ENCODE results near the gene PFKP. TPM values are rescaled to one million over a fixed set of nuclear protein-coding genes. Genes with fewer than 3 reads are reported as not detected.

The PFKP gene
- total RNA-seq, 1 donor from 2014 or later: 150 TPM

GRCh38 chr10:3113343-3113720, 46.0 kb downstream of the PFKP start:
- Mint-ChIP-seq H3K4me1 (ENCODE audit: unreplicated experiment) (peaks cover 2% of the 10 kb centered on the region), H3K4me3 (ENCODE audit: unreplicated experiment) (no peak overlapping the region), H3K27me3 (ENCODE audit: unreplicated experiment) (no peaks in the 10 kb centered on the region), H3K9me3 (ENCODE audit: unreplicated experiment) (no peaks in the 10 kb centered on the region), H3K36me3 (ENCODE audit: unreplicated experiment) (peaks cover 59% of the 10 kb centered on the region), H3K27ac (ENCODE audit: unreplicated experiment) (no peak overlapping the region)
- TF ChIP-seq CTCF (IDR thresholded peaks at IDR 0.05): no peak
- DNase-seq (ENCODE audit: extremely low spot score, unreplicated experiment): no peak

- DNase-seq (ENCODE audit: extremely low spot score, unreplicated experiment): no peak
- H3K9me3 Mint-ChIP-seq (ENCODE audit: unreplicated experiment): no peaks in the 10 kb centered on the region
- no peak for TF ChIP-seq CTCF (IDR thresholded peaks at IDR 0.05)
- no peaks in the 10 kb centered on the region for H3K27me3 Mint-ChIP-seq (ENCODE audit: unreplicated experiment)
- H3K4me3 Mint-ChIP-seq (ENCODE audit: unreplicated experiment): no peak overlapping the region
- H3K4me1 Mint-ChIP-seq (ENCODE audit: unreplicated experiment): peaks cover 2% of the 10 kb centered on the region
- H3K36me3 Mint-ChIP-seq (ENCODE audit: unreplicated experiment): peaks cover 61% of the 10 kb centered on the region
- H3K27ac Mint-ChIP-seq (ENCODE audit: unreplicated experiment): no peak overlapping the region
These were observed 48.3 kb downstream of the PFKP start for GRCh38 chr10:3115685-3116084.

- peaks cover 2% of the 10 kb centered on the region for H3K4me1 Mint-ChIP-seq (ENCODE audit: unreplicated experiment)
- H3K36me3 Mint-ChIP-seq (ENCODE audit: unreplicated experiment): peaks cover 59% of the 10 kb centered on the region
- H3K27ac Mint-ChIP-seq (ENCODE audit: unreplicated experiment): no peak overlapping the region
- DNase-seq (ENCODE audit: extremely low spot score, unreplicated experiment): no peak
- H3K27me3 Mint-ChIP-seq (ENCODE audit: unreplicated experiment): no peaks in the 10 kb centered on the region
- no peaks in the 10 kb centered on the region for H3K9me3 Mint-ChIP-seq (ENCODE audit: unreplicated experiment)
- no peak for TF ChIP-seq CTCF (IDR thresholded peaks at IDR 0.05)
- H3K4me3 Mint-ChIP-seq (ENCODE audit: unreplicated experiment): no peak overlapping the region
These were observed 49.3 kb downstream of the PFKP start for GRCh38 chr10:3116508-3117100.

GRCh38 chr10:3117486-3117885, 50.1 kb downstream of the PFKP start:
- no peaks in the 10 kb centered on the region for H3K9me3 Mint-ChIP-seq (ENCODE audit: unreplicated experiment)
- no peak for TF ChIP-seq CTCF (IDR thresholded peaks at IDR 0.05)
- no peak overlapping the region for H3K4me3 Mint-ChIP-seq (ENCODE audit: unreplicated experiment)
- no peaks in the 10 kb centered on the region for H3K27me3 Mint-ChIP-seq (ENCODE audit: unreplicated experiment)
- peaks cover 59% of the 10 kb centered on the region for H3K36me3 Mint-ChIP-seq (ENCODE audit: unreplicated experiment)
- no peak overlapping the region for H3K27ac Mint-ChIP-seq (ENCODE audit: unreplicated experiment)
- H3K4me1 Mint-ChIP-seq (ENCODE audit: unreplicated experiment): peaks cover 7% of the 10 kb centered on the region
- no peak for DNase-seq (ENCODE audit: extremely low spot score, unreplicated experiment)

- no peaks in the 10 kb centered on the region for H3K27me3 Mint-ChIP-seq (ENCODE audit: unreplicated experiment)
- H3K9me3 Mint-ChIP-seq (ENCODE audit: unreplicated experiment): no peaks in the 10 kb centered on the region
- H3K4me1 Mint-ChIP-seq (ENCODE audit: unreplicated experiment): peaks cover 10% of the 10 kb centered on the region
- no peak overlapping the region for H3K4me3 Mint-ChIP-seq (ENCODE audit: unreplicated experiment)
- no peak overlapping the region for H3K27ac Mint-ChIP-seq (ENCODE audit: unreplicated experiment)
- peaks cover 55% of the 10 kb centered on the region for H3K36me3 Mint-ChIP-seq (ENCODE audit: unreplicated experiment)
- TF ChIP-seq CTCF (IDR thresholded peaks at IDR 0.05): no peak
- no peak for DNase-seq (ENCODE audit: extremely low spot score, unreplicated experiment)
These were observed 51.3 kb downstream of the PFKP start for GRCh38 chr10:3118641-3119091.
